Caco-2 (cell line): ENCODE measurements around the gene TGDS. TPM values are rescaled to one million over a fixed set of nuclear protein-coding genes. Genes with fewer than 3 reads are reported as not detected.

Experiments
- BruUV-seq: library from RNA; stranded (reverse); fragments of 400-500 nt; replicated peaks from 2 replicates; lab custom pipeline; 2021; lab: Mats Ljungman, UMichigan
- CTCF ChIA-PET: fragments of 300-600 bp; sonication (Branson Sonifier 250); formaldehyde crosslinking; loops from one replicate; lab custom pipeline; 2022; ENCODE audit warnings: antibody characterized with exemption; lab: Charles Lee
- POLR2A ChIA-PET: fragments of 300-600 bp; sonication (Branson Sonifier 250); formaldehyde crosslinking; loops from one replicate; lab custom pipeline; 2022; ENCODE audit warnings: antibody characterized with exemption; lab: Charles Lee
- DNase-seq, 2 experiments: peaks; one replicate each; pipeline versions ENCODE4 v3.0.0 to v3.0.0-alpha.2; 2020 to 2022
- H3K27me3 ChIP-seq: replicated peaks from 2 replicates; pipeline ENCODE4 v1.6.0; 2011; ENCODE audit warnings: low read length; ENCODE audit not compliant: control insufficient read depth, insufficient read depth
- H3K36me3 ChIP-seq: 2 replicates; pipeline ENCODE4 v1.5.1; 2011; ENCODE audit warnings: low read length; ENCODE audit not compliant: control insufficient read depth, insufficient read depth
- H3K4me1 ChIP-seq: fragments of 250-450 bp; sonication (Bioruptor Pico); 2 replicates; pipeline ENCODE4 v1.5.1; 2020; ENCODE audit warnings: mild to moderate bottlenecking
- H3K4me3 ChIP-seq: 2 replicates; pipeline ENCODE4 v1.5.1; 2011; ENCODE audit warnings: low read depth, mild to moderate bottlenecking, control low read depth, low read length
- H3K9me3 ChIP-seq: fragments of 250-450 bp; sonication (Bioruptor Pico); 2 replicates; pipeline ENCODE4 v1.5.1; 2020; ENCODE audit warnings: mild to moderate bottlenecking, moderate library complexity
- H3K27ac Mint-ChIP-seq: one replicate; pipeline ENCODE4 v1.8.0; 2022; ENCODE audit warnings: mixed read lengths; ENCODE audit not compliant: unreplicated experiment
- H3K27me3 Mint-ChIP-seq: one replicate; pipeline ENCODE4 v1.8.0; 2022; ENCODE audit warnings: mixed read lengths; ENCODE audit not compliant: insufficient read depth, unreplicated experiment
- H3K36me3 Mint-ChIP-seq: one replicate; pipeline ENCODE4 v1.8.0; 2022; ENCODE audit warnings: mild to moderate bottlenecking, mixed read lengths; ENCODE audit not compliant: insufficient read depth, unreplicated experiment
- H3K4me1 Mint-ChIP-seq: one replicate; pipeline ENCODE4 v1.8.0; 2022; ENCODE audit warnings: low read depth, mixed read lengths; ENCODE audit not compliant: unreplicated experiment
- H3K4me3 Mint-ChIP-seq: one replicate; pipeline ENCODE4 v1.8.0; 2022; ENCODE audit warnings: mild to moderate bottlenecking, moderate library complexity, mixed read lengths; ENCODE audit not compliant: unreplicated experiment
- H3K9me3 Mint-ChIP-seq: one replicate; pipeline ENCODE4 v1.8.0; 2022; ENCODE audit warnings: mixed read lengths; ENCODE audit not compliant: unreplicated experiment
- CTCF ChIP-seq, 2 experiments: fragments of 200-600 bp in 1 of 2; IDR thresholded peaks; 1 replicate in 1 of 2; 2 replicates in 1 of 2; pipeline versions ENCODE4 v1.5.1 to v1.8.0; 2011 to 2022; ENCODE audit warnings: antibody characterized with exemption in 1 of 2, control low read depth in 1 of 2, inconsistent platforms in 1 of 2, low read depth in 1 of 2, low read length in 1 of 2, mild to moderate bottlenecking in 1 of 2, moderate library complexity in 1 of 2; ENCODE audit not compliant: insufficient read depth in 1 of 2, severe bottlenecking in 1 of 2, unreplicated experiment in 1 of 2
- intact Hi-C: fragments of 100-400 bp; cut with micrococcal nuclease; formaldehyde crosslinking; loops from one replicate; pipeline ENCODE4 v1.10.0; 2022; ENCODE audit not compliant: unreplicated experiment
- total RNA-seq: library from RNA; stranded (reverse); gene quantifications from 2 replicates; pipeline ENCODE4 v1.2.3, GENCODE V29; 2022

Gene TGDS
- total RNA-seq, 1 experiment from 2014 or later: 22.0 TPM

DNA sequence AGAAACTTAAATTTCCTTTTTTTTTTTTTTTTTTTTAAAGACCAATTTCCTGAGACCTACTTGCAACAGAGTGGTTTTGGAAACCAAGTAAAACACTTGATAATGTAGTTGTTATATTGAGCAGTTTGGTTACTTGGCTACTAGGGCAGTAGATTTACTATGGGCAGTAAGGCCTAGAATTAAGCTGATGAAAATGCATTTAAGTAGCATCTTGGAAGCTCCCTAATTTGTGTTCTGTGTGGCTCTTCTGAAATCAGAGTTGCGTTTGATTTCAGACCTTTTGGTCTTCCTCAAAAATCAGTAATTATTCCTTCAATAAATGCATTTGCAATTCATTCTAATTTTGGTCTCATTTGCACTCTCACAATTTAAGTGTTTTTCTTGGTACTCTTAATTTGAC, 6.5 kb upstream of the TGDS start:
- ChIA-PET POLR2A (interaction anchor here (0.8 kb wide), 1 partner anchor 53 kb away, joined by 3 read pairs; no protein-coding TSS in a partner anchor), CTCF (interaction anchor here (1.2 kb wide), 1 partner anchor 15 kb away, joined by 9 read pairs; no protein-coding TSS in a partner anchor)
- intact Hi-C loops: no loop called here
- no peaks in the 10 kb centered on the region for H3K36me3 ChIP-seq
- peaks cover 21% of the 10 kb centered on the region for H3K4me1 ChIP-seq
- Mint-ChIP-seq H3K4me1 (peaks cover 21% of the 10 kb centered on the region), H3K9me3 (no peaks in the 10 kb centered on the region), H3K27ac (peak overlapping the region; percentile 57), H3K27me3 (no peaks in the 10 kb centered on the region), H3K36me3 (peaks cover 23% of the 10 kb centered on the region), H3K4me3 (peak overlapping the region; percentile 93)
- no peaks in the 10 kb centered on the region for H3K9me3 ChIP-seq
- H3K4me3 ChIP-seq: peak overlapping the region; percentile 68
- H3K27me3 ChIP-seq: no peaks in the 10 kb centered on the region
- no TSS peak for BruUV-seq
- no peak for DNase-seq
- no peak for TF ChIP-seq CTCF (IDR thresholded peaks at IDR 0.05; ENCODE audit: insufficient read depth in 1 of 2, low read depth in 1 of 2, low read length in 1 of 2, severe bottlenecking in 1 of 2, unreplicated experiment in 1 of 2)

GRCh38 chr13:94601446-94602431, 5.8 kb upstream of the TGDS start, which contains the start of gene GPR180:
GPR180 (plus strand) TSS chr13:94601857; CDS start chr13:94601928, 71 bp downstream.
- Histone ChIP-seq H3K4me1 (peaks cover 21% of the 10 kb centered on the region), H3K9me3 (no peaks in the 10 kb centered on the region), H3K27me3 (no peaks in the 10 kb centered on the region), H3K36me3 (no peaks in the 10 kb centered on the region), H3K4me3 (peak within 1 kb of the TSS; percentile 68)
- H3K27ac Mint-ChIP-seq: peak within 1 kb of the TSS; percentile 57
- peaks cover 17% of the 10 kb centered on the region for H3K4me1 Mint-ChIP-seq
- BruUV-seq: no TSS peak
- peaks cover 18% of the 10 kb centered on the region for H3K36me3 Mint-ChIP-seq
- no peaks in the 10 kb centered on the region for H3K27me3 Mint-ChIP-seq
- CTCF ChIA-PET: interaction anchor here (1.2 kb wide), 1 partner anchor 16 kb away, joined by 9 read pairs; no protein-coding TSS in a partner anchor
- intact Hi-C loops: loop anchor here (1.0 kb wide), 1 partner anchor 52 kb away; no protein-coding TSS in a partner anchor
- DNase-seq: peak; percentile 97 to 99
- no peaks in the 10 kb centered on the region for H3K9me3 Mint-ChIP-seq
- no peak for TF ChIP-seq CTCF (IDR thresholded peaks at IDR 0.05; ENCODE audit: insufficient read depth in 1 of 2, low read depth in 1 of 2, low read length in 1 of 2, severe bottlenecking in 1 of 2, unreplicated experiment in 1 of 2)
- H3K4me3 Mint-ChIP-seq: peak within 1 kb of the TSS; percentile 93
- POLR2A ChIA-PET: interaction anchor here (0.8 kb wide), 1 partner anchor 52 kb away, joined by 3 read pairs; no protein-coding TSS in a partner anchor

- peaks cover 21% of the 10 kb centered on the region for H3K4me1 ChIP-seq
- intact Hi-C loops: no loop called here
- no peak for TF ChIP-seq CTCF (IDR thresholded peaks at IDR 0.05; ENCODE audit: insufficient read depth in 1 of 2, low read depth in 1 of 2, low read length in 1 of 2, severe bottlenecking in 1 of 2, unreplicated experiment in 1 of 2)
- H3K27ac Mint-ChIP-seq: peak overlapping the region; percentile 53
- BruUV-seq: no TSS peak
- H3K4me1 Mint-ChIP-seq: peaks cover 17% of the 10 kb centered on the region
- POLR2A ChIA-PET: no interaction called here
- peak; percentile 55 for DNase-seq
- peaks cover 11% of the 10 kb centered on the region for H3K36me3 Mint-ChIP-seq
- CTCF ChIA-PET: interaction anchor here (0.6 to 0.7 kb wide), 2 partner anchors 20 to 25 kb away, joined by 3 to 4 read pairs; no protein-coding TSS in a partner anchor
- H3K27me3 ChIP-seq: no peaks in the 10 kb centered on the region
- H3K4me3 ChIP-seq: no peak overlapping the region
- H3K9me3 ChIP-seq: no peaks in the 10 kb centered on the region
- H3K36me3 ChIP-seq: no peaks in the 10 kb centered on the region
- H3K4me3 Mint-ChIP-seq: peak overlapping the region; percentile 25
- H3K27me3 Mint-ChIP-seq: no peaks in the 10 kb centered on the region
- no peaks in the 10 kb centered on the region for H3K9me3 Mint-ChIP-seq
Observed at GRCh38 chr13:94599877-94600276, 3.9 kb upstream of the TGDS start.
